Gastrocnemius medialis (tissue), 4 donors: ENCODE data around the gene DDR2. TPM values are rescaled to one million over a fixed set of nuclear protein-coding genes. Genes with fewer than 3 reads are reported as not detected.
"Not testable (repeated sequence)": the region's sequence is repeated elsewhere in the genome, so short reads cannot be mapped to it uniquely, and the experiment has no call there.

Experiments used
- ATAC-seq, 2 donors: fragments of 150-250 bp; one replicate each; pipeline ENCODE4 v1.9.1; 2016
- DNase-seq, 2 donors: peaks; one replicate each; pipeline ENCODE4 v3.0.0-alpha.2; 2019
- H3K27ac ChIP-seq, 4 donors: fragments of 200-600 bp; sonication (generic); 1 replicate in 1 of 4; 2 replicates in 3 of 4; pipeline ENCODE4 v1.5.1; 2016 to 2018; ENCODE audit warnings: mild to moderate bottlenecking in 2 of 4, moderate library complexity in 1 of 4
- H3K27me3 ChIP-seq, 3 donors: fragments of 200-600 bp; sonication (generic) in 2 of 3; 1 replicate in 1 of 3; 2 replicates in 2 of 3; pipeline versions ENCODE4 v1.5.1 to v1.6.0; 2016 to 2019; ENCODE audit warnings: mild to moderate bottlenecking in 1 of 3, moderate library complexity in 1 of 3
- H3K36me3 ChIP-seq, 2 donors: fragments of 200-600 bp; sonication (generic) in 1 of 2; one replicate each; pipeline ENCODE4 v1.5.1; 2017 to 2018
- H3K4me1 ChIP-seq, 2 donors: fragments of 200-600 bp; sonication (generic) in 1 of 2; one replicate each; pipeline ENCODE4 v1.5.1; 2016 to 2017; ENCODE audit warnings: mild to moderate bottlenecking in 2 of 2
- H3K4me3 ChIP-seq, 4 donors: fragments of 200-600 bp; sonication (generic) in 3 of 4; 1 replicate in 1 of 4; 2 replicates in 3 of 4; pipeline ENCODE4 v1.5.1; 2016 to 2019; ENCODE audit warnings: mild to moderate bottlenecking in 2 of 4
- H3K9me3 ChIP-seq, 3 donors: fragments of 200-600 bp; sonication (generic) in 2 of 3; 1 replicate in 1 of 3; 2 replicates in 2 of 3; pipeline ENCODE4 v1.5.1; 2016 to 2019
- POLR2A ChIP-seq, 2 donors: fragments of 450-650 bp; IDR thresholded peaks; one replicate each; pipeline ENCODE4 v1.6.1; 2017; ENCODE audit warnings: antibody characterized with exemption in 2 of 2, mild to moderate bottlenecking in 2 of 2, moderate library complexity in 2 of 2
- in situ Hi-C, 4 donors: fragments of 200-750 bp; cut with MboI; loops; one replicate each; pipeline versions ENCODE4 v1.15.0 to v1.8.0; 2017; ENCODE audit warnings: low sequenced_read_pairs in 4 of 4
- intact Hi-C: fragments of 100-400 bp; cut with DNase I; formaldehyde crosslinking; loops from one replicate; pipeline ENCODE4 v1.15.1; 2023; ENCODE audit warnings: low total_unique reads
- total RNA-seq, 4 donors: library from RNA; depleted of rRNA; stranded (reverse); fragments of >200 nt; gene quantifications; one replicate each; pipeline versions ENCODE4 v1.1.0 to v1.2.3, GENCODE V29; 2016
- TF ChIP-seq, protein P1 (sequence below), 5 experiments: fragments of 450-650 bp in 3 of 5; fragments of 200-600 bp in 2 of 5; sonication (generic) in 2 of 5; IDR thresholded peaks in 4 of 5; conservative IDR thresholded peaks in 1 of 5; 1 replicate in 4 of 5; 2 replicates in 1 of 5; pipeline ENCODE4 v1.5.1; 2016 to 2019; ENCODE audit warnings: antibody characterized with exemption in 5 of 5, mild to moderate bottlenecking in 3 of 5, moderate library complexity in 3 of 5

The DDR2 gene
- total RNA-seq, 4 donors from 2014 or later, result 9.8 to 15.4 (median 10.6) TPM

DNA sequence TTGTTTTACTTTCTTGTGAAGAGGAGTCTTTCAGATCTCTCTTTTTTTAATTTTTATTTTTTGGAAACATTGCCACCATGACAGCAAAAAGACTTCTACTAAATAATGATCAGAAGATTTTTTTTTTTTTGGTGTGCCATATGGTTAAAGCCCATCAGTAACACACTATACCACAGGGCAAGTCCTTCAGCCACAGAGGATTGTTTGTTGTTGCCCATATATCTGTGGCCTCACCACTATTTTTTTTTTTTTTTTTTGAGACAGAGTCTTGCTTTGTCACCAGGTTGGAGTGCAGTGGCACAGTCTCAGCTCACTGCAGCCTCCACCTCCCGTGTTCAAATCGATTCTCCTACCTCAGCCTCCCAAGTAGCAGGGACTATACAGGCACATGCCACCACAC, 41.6 kb upstream of the DDR2 start:
- no peak overlapping the region for H3K27ac ChIP-seq
- in situ Hi-C loops, result no loop called here
- peaks cover 3 to 69% of the 10 kb centered on the region in 2 donors for H3K36me3 ChIP-seq
- DNase-seq (no peak), ATAC-seq (no peak)
- H3K4me1 ChIP-seq, result no peaks in the 10 kb centered on the region
- H3K4me3 ChIP-seq, result no peak overlapping the region
- intact Hi-C loops, result no loop called here
- TF ChIP-seq, protein P1, sequence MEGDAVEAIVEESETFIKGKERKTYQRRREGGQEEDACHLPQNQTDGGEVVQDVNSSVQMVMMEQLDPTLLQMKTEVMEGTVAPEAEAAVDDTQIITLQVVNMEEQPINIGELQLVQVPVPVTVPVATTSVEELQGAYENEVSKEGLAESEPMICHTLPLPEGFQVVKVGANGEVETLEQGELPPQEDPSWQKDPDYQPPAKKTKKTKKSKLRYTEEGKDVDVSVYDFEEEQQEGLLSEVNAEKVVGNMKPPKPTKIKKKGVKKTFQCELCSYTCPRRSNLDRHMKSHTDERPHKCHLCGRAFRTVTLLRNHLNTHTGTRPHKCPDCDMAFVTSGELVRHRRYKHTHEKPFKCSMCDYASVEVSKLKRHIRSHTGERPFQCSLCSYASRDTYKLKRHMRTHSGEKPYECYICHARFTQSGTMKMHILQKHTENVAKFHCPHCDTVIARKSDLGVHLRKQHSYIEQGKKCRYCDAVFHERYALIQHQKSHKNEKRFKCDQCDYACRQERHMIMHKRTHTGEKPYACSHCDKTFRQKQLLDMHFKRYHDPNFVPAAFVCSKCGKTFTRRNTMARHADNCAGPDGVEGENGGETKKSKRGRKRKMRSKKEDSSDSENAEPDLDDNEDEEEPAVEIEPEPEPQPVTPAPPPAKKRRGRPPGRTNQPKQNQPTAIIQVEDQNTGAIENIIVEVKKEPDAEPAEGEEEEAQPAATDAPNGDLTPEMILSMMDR (IDR thresholded peaks at IDR 0.05 in 4 of 5, conservative IDR thresholded peaks at IDR 0.05 in 1 of 5), result no peak
- TF ChIP-seq POLR2A (IDR thresholded peaks at IDR 0.05), result no peak
- H3K27me3 ChIP-seq, result no peaks in the 10 kb centered on the region
- H3K9me3 ChIP-seq, result no peaks in the 10 kb centered on the region

DNA sequence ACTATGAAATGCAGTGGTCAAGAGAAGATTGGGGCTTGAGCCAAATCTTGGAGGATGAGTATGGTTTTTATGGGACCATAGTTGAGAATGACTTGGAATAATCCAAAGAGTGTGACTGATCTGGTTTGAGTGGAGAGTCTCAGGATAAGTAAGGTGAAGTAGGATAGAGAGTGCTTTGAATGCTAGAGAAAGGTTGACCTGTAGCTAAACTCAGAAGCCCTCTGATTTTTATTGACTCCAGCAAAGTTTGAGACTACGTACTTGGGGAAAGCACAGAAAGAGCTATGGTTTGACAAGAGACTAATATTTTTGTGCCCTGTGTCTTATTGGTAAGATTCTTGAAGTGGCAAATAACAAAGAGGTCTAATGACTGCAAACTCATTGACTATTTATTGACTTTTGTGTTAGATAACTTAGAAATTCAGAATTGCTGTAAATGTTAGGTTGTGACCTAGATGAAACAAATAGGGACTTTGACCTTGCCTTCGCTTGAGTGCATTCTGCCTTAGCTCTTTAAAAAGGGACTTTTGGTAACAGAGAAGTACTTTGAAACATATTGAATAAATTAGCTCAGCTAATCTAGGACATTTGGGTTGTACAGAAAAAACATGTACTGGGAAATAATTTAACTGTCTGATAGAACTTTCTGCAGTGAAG, 35.6 kb upstream of the DDR2 start:
- no peak for TF ChIP-seq POLR2A (IDR thresholded peaks at IDR 0.05)
- TF ChIP-seq, protein P1 (IDR thresholded peaks at IDR 0.05 in 4 of 5, conservative IDR thresholded peaks at IDR 0.05 in 1 of 5), result no peak
- Histone ChIP-seq H3K4me3 (no peak overlapping the region), H3K9me3 (no peaks in the 10 kb centered on the region), H3K36me3 (peaks cover 3 to 73% of the 10 kb centered on the region in 2 donors), H3K27ac (no peak overlapping the region), H3K27me3 (no peaks in the 10 kb centered on the region), H3K4me1 (no peaks in the 10 kb centered on the region)
- no peak for DNase-seq
- intact Hi-C loops, result no loop called here
- ATAC-seq, result no peak
- in situ Hi-C loops, result no loop called here

DNA sequence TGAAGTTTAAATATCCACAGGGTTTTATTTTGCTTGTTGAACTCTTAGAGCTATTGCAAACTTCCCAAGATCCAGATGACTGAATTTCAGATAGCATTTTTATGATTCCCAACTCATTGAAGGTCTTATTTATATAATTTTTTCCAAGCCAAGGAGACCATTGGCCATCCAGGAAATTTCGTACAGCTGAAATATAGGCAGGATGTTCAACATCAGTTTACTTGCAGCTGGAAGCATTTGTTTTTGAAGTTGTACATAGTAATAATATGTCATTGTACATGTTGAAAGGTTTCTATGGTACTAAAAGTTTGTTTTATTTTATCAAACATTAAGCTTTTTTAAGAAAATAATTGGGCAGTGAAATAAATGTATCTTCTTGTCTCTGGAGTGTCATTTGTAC, 32.8 kb upstream of the DDR2 start:
- Histone ChIP-seq H3K4me1 (no peaks in the 10 kb centered on the region), H3K4me3 (no peak overlapping the region), H3K36me3 (peaks cover 0 to 55% of the 10 kb centered on the region in 2 donors), H3K27ac (no peak overlapping the region), H3K27me3 (no peaks in the 10 kb centered on the region), H3K9me3 (no peaks in the 10 kb centered on the region)
- in situ Hi-C loops (no loop called here), intact Hi-C loops (no loop called here)
- ATAC-seq, result no peak
- TF ChIP-seq, protein P1 (IDR thresholded peaks at IDR 0.05 in 4 of 5, conservative IDR thresholded peaks at IDR 0.05 in 1 of 5), result no peak
- no peak for TF ChIP-seq POLR2A (IDR thresholded peaks at IDR 0.05)
- no peak for DNase-seq

DNA sequence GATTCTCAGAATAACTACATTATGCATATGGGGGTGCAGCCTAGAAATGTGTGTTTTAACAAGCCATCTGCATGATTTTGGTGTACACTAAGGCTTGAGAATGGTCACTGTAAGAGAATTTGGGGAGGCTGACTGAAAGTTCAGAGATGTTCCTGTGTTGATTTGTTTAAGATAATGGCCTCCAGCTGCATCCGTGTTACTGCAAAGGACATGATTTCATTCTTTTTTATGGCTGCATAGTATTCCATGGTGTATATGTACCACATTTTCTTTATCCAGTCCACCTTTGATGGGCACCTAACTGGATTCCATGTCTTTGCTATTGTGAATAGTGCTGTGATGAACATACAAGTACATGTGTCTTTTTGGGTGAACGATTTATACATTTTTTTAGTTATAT, 29.1 kb upstream of the DDR2 start:
- DNase-seq, H3K9me3 ChIP-seq, H3K4me3 ChIP-seq, ATAC-seq, H3K27me3 ChIP-seq, intact Hi-C loops, H3K27ac ChIP-seq, H3K4me1 ChIP-seq: not testable (repeated sequence)
- in situ Hi-C loops, result loop anchor here in 1 of 4 donors (25.0 kb wide), 1 partner anchor 184 kb away; the partner anchor contains the start of gene HSD17B7
- peaks cover 0 to 27% of the 10 kb centered on the region in 2 donors for H3K36me3 ChIP-seq

DNA sequence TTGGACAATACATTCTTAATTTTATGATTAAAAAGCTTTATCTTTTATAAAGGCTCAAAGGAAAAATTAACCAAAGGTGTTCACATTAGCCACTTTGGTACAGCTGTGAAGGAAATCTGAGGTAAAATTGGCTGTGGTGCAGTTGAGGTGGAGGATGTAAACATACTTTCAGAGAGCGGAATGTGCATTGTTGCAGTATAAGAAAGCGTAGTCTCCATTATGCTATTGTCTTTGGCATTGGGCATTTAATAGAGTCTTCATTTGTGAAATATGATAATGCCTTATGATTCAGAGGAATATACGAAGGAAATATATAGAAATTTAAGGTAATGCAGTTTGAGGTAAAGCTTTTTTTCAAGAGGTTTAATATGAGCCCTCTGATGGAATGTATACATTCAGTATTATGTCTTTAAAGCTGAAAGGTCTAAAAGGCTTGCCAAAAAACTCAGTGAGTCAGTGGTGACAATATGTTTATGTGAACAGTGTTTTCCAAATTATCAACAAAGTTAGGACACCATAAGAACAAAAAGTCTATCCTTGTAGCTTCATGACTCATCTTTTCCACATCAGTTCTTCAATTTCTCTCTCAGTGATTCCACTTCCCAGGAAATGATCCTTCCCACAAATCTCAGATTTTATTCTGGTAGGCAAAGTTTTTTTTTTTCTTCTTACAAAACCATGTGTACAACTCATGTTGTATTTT, 26.9 kb upstream of the DDR2 start:
- ATAC-seq (no peak), DNase-seq (no peak)
- Histone ChIP-seq H3K27ac (peak overlapping the region in 1 of 4 donors; percentile 11), H3K4me3 (no peak overlapping the region), H3K4me1 (no peaks in the 10 kb centered on the region), H3K27me3 (no peaks in the 10 kb centered on the region), H3K36me3 (peaks cover 0 to 11% of the 10 kb centered on the region in 2 donors), H3K9me3 (no peaks in the 10 kb centered on the region)
- intact Hi-C loops (no loop called here), in situ Hi-C loops (loop anchor here in 1 of 4 donors (25.0 kb wide), 1 partner anchor 182 kb away; the partner anchor contains the start of gene HSD17B7)
- TF ChIP-seq, protein P1 (IDR thresholded peaks at IDR 0.05 in 4 of 5, conservative IDR thresholded peaks at IDR 0.05 in 1 of 5), result no peak
- TF ChIP-seq POLR2A (IDR thresholded peaks at IDR 0.05), result no peak
